ENCODE measurements around the gene SLC41A2.

GRCh38 chr12:104939089-104939488, 19.0 kb downstream of the SLC41A2 start:
- TF ChIP-seq CTCF (IDR thresholded peaks at IDR 0.05; ENCODE audit: insufficient read depth, low read depth, low read length) (no peak), EZH2 (IDR thresholded peaks at IDR 0.05; ENCODE audit: insufficient read depth, low read length) (no peak)
